ENCODE results near the gene RAB28. TPM values are rescaled to one million over a fixed set of nuclear protein-coding genes. Genes with fewer than 3 reads are reported as not detected.
"Not testable (repeated sequence)": the region's sequence is repeated elsewhere in the genome, so short reads cannot be mapped to it uniquely, and the experiment has no call there.

The RAB28 gene
- total RNA-seq, 1 experiment from 2014 or later, result 27.7 TPM

DNA sequence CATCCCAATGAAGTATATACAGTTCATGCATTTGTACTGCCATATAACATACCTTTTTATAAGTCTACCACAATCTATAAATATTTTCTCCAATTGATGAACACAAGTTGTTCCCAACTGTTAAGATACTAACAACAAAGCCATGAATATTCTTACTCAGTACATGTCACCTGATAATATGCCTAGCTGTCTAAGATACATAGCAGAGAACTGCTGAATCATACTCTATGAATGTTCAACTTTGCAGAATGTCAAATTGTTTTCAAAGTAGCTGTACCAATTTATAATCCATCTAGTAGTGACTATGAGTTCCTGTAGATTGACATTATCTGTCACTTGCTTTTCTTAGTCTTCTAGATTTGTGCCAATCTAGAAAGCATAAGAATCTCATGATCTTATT is 84.9 kb downstream of the RAB28 start:
- Histone ChIP-seq H3K4me3 (ENCODE audit: insufficient read depth, low read depth, low read length) (no peak overlapping the region), H3K27me3 (ENCODE audit: control insufficient read depth, insufficient read depth, low read length) (no peaks in the 10 kb centered on the region), H3K36me3 (replicated peaks; ENCODE audit: control insufficient read depth, insufficient read depth, low read length) (no peaks in the 10 kb centered on the region)
- no peak for DNase-seq

DNA sequence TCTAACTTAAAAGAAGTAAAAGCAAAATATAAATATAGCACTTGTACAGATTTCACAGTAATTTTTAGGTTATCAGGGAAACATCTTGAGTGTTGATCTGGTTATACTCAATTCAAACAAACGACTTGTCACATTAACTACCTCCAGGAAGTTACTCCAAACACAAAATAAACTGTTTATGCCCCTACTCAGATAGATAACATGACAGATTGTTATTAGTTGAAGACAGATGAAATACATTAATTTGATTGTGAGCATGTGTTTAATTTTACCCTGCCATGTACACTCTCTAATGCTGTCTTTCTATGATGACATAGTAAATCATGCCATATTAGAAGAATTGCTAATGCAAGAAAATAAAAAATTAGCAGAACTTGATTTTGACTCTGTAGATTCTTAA is 88.0 kb downstream of the RAB28 start:
- no peaks in the 10 kb centered on the region for H3K36me3 ChIP-seq (replicated peaks; ENCODE audit: control insufficient read depth, insufficient read depth, low read length)
- H3K27me3 ChIP-seq (ENCODE audit: control insufficient read depth, insufficient read depth, low read length), result no peaks in the 10 kb centered on the region
- DNase-seq, result no peak
- H3K4me3 ChIP-seq (ENCODE audit: insufficient read depth, low read depth, low read length), result no peak overlapping the region

DNA sequence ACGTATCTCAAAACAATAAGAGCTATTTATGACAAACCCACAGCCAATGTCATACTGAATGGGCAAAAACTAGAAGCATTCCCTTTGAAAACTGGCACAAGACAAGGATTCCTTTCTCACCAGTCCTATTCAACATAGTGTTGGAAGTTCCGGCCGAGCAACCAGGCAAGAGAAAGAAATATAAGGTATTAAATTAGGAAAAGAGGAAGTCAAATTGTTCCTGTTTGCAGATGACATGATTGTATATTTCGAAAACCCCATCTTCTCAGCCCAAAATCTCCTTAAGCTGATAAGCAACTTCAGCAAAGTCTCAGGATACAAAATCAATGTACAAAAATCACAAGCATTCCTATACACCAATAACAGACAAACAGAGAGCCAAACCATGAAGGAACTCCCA is 94.2 kb downstream of the RAB28 start:
- not testable (repeated sequence) for DNase-seq; H3K27me3 ChIP-seq (ENCODE audit: control insufficient read depth, insufficient read depth, low read length); H3K36me3 ChIP-seq (replicated peaks; ENCODE audit: control insufficient read depth, insufficient read depth, low read length); H3K4me3 ChIP-seq (ENCODE audit: insufficient read depth, low read depth, low read length)

DNA sequence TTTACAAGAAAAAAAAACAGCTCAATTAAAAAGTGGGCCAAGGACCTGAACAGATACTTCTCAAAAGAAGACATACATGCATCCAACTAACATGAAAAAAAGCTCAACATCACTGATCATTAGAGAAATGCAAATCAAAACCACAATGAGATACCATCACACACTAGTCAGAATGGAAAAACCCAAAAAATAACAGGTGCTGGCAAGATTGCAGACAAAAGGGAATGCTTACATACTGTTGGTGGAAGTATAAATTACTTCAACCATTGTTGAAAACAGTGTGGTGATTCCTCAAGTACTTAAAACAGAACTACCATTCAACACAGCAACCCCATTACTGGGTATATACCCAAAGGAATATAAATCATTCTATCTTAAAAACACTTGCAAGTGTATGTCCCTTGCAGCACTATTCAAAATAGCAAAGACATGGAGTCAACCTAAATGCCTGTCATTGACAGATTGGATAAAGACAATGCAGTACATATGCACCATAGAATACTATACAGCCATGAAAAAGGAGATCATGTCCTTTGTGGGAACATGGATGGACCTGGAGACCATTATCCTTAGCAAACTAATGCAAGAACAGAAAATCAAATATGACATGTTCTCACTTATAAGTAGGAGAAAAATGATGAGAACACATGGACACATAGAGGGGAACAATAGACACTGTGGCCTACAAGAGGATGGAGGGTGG is 97.6 kb downstream of the RAB28 start:
- H3K27me3 ChIP-seq (ENCODE audit: control insufficient read depth, insufficient read depth, low read length), result no peaks in the 10 kb centered on the region
- no peaks in the 10 kb centered on the region for H3K36me3 ChIP-seq (replicated peaks; ENCODE audit: control insufficient read depth, insufficient read depth, low read length)
- no peak for DNase-seq
- no peak overlapping the region for H3K4me3 ChIP-seq (ENCODE audit: insufficient read depth, low read depth, low read length)

DNA sequence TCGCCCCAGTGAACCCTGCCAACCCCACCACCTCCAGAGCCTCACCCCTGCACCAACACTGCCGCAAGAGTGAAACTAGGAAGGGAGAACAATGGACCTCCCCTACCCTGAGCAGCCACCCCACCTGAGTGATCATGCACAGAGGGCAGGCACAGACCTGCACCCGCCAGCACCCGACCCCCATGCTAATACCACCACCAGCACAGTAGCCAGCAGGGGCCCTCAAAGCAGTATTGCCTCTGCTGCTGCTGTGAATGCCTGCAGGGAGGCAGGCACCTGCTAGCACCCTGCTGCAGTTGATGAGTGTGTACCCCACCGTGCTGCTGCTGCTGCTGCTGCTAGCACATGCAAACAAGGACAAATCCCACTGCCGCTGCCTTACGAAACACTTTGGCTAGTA is 100.1 kb downstream of the RAB28 start:
- DNase-seq, result no peak
- no peak overlapping the region for H3K4me3 ChIP-seq (ENCODE audit: insufficient read depth, low read depth, low read length)
- no peaks in the 10 kb centered on the region for H3K36me3 ChIP-seq (replicated peaks; ENCODE audit: control insufficient read depth, insufficient read depth, low read length)
- H3K27me3 ChIP-seq (ENCODE audit: control insufficient read depth, insufficient read depth, low read length), result no peaks in the 10 kb centered on the region

DNA sequence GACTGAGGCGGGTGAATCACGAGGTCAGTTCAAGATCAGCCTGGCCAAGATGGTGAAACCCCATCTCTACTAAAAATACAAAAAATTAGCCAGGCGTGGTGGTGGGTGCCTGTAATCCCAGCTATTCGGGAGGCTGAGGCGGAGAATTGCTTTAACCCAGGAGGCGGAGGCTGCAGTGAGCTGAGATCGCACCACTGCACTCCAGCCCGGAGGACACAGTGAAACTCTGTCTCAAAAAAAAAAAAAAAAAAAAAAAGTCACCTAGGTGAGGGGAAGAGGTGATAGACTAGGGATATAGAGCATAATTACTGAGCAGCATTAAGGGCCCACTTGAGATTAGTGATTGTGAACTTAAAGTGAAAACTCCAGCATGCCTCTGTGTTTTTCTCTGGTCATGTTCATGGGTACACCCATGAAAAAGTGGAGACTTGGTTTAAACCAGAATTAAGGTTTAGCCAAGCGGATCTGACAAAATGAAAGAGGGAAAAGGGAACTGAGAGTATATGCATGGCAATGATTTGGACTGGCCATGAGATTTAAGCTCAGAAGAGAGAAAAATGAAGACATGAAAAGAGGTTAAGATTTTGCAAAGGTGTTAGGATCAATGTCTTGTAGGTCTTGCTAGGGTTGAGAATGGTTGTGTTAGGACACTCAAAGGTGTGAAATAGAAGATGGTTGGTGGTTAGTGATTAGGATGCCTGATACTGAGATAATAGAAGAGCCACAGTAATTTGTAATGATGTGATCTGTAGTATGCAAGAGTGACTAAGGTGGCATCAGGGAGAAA is 105.0 kb downstream of the RAB28 start:
- H3K27me3 ChIP-seq (ENCODE audit: control insufficient read depth, insufficient read depth, low read length), result no peaks in the 10 kb centered on the region
- DNase-seq, result no peak
- no peaks in the 10 kb centered on the region for H3K36me3 ChIP-seq (replicated peaks; ENCODE audit: control insufficient read depth, insufficient read depth, low read length)
- no peak overlapping the region for H3K4me3 ChIP-seq (ENCODE audit: insufficient read depth, low read depth, low read length)

DNA sequence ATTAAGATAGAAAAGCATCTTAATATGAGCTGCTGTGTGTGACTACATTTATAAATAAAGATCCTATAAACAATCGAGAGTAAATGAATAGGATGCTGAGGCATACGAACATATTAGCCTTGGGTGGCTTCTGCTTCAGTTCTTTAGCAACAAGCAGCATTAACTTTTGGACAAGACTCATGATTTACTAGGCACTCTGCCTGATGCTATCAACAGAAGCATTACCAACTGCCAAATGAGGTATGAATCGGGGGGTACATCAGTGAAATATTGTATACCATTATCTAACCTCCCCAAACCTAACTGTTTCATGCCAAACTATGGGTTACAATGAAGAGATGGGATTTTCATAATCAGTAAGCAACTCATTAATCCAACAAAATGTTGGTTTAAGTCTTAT is 113.1 kb downstream of the RAB28 start:
- DNase-seq, result no peak
- Histone ChIP-seq H3K4me3 (ENCODE audit: insufficient read depth, low read depth, low read length) (no peak overlapping the region), H3K36me3 (replicated peaks; ENCODE audit: control insufficient read depth, insufficient read depth, low read length) (no peaks in the 10 kb centered on the region), H3K27me3 (ENCODE audit: control insufficient read depth, insufficient read depth, low read length) (no peaks in the 10 kb centered on the region)

DNA sequence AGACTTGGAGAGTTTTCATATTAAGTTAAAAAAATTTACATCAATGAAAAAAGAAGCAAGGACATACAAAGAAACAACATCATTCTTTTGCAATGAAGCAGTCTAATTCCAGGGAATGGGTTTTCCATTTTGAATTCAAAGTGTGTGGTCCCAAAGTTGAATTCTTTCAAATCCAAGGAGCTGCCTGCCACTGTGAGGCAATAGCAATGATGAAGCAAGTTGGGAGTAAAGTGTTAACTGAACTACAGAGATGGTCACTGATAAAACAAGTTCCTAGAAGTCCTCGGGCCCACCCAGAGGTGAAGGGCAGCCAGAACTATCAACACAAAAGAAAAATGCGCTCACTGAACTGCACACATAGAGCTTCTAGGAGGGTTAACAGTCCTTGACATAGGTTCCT is 115.9 kb downstream of the RAB28 start:
- Histone ChIP-seq H3K27me3 (ENCODE audit: control insufficient read depth, insufficient read depth, low read length) (no peaks in the 10 kb centered on the region), H3K4me3 (ENCODE audit: insufficient read depth, low read depth, low read length) (no peak overlapping the region), H3K36me3 (replicated peaks; ENCODE audit: control insufficient read depth, insufficient read depth, low read length) (no peaks in the 10 kb centered on the region)
- no peak for DNase-seq

DNA sequence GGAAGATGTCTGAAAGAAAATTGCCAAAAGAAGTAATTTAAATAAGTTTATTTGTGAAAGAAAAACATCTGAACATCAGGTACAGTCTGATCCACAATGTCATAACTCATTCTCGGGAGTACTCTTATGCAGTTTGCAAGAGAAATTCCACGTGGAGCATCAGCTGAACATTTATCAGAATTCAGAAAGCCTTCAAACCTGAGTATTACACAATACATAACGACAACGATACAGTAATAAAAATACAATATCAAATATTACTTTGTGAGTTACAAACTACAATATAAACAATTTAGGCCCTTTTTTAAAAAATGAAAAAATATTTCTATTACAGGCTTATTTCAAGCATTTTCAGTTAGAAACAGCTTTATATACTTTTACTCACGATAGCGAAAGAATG is 116.4 kb downstream of the RAB28 start:
- no peak overlapping the region for H3K4me3 ChIP-seq (ENCODE audit: insufficient read depth, low read depth, low read length)
- no peaks in the 10 kb centered on the region for H3K36me3 ChIP-seq (replicated peaks; ENCODE audit: control insufficient read depth, insufficient read depth, low read length)
- no peaks in the 10 kb centered on the region for H3K27me3 ChIP-seq (ENCODE audit: control insufficient read depth, insufficient read depth, low read length)
- DNase-seq, result no peak

DNA sequence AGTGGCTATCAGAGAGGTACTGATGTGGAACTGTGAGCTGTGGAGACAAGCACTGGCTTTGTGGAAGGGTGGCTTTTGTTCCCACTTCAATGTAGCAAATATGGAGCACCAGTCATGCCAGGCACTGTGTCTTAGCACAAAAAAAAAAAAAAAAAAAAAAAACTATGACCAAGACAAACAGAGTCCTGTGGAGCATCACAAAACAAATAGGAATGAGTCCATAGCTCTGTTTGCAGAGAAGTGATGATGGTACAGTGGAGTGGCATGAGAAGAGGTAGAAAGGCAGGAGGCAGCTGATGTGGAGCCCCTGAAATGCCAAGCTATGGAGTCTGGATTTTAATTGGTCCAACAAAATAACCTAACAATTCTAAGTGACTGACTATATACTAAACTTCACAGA is 116.9 kb downstream of the RAB28 start:
- DNase-seq, result no peak
- no peak overlapping the region for H3K4me3 ChIP-seq (ENCODE audit: insufficient read depth, low read depth, low read length)
- no peaks in the 10 kb centered on the region for H3K27me3 ChIP-seq (ENCODE audit: control insufficient read depth, insufficient read depth, low read length)
- H3K36me3 ChIP-seq (replicated peaks; ENCODE audit: control insufficient read depth, insufficient read depth, low read length), result no peaks in the 10 kb centered on the region

DNA sequence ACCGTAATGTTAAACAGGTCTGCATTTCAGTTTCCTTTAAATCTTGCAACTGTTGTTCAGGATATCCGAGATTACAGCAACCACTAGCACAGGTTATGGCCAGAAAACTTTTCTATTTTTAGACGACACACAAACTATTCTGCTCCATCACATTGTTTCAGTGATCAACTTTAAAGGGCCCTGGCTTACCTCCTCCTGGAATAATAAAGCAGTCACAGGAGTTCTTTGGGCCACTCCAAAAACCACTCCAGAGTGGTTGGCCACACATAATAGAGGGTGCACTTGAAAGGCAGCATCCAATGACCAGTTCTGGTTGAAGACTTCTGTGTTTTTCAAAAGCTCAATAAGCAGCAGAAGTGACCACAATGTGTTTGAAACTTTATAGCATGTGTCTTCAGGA is 118.9 kb downstream of the RAB28 start:
- no peaks in the 10 kb centered on the region for H3K36me3 ChIP-seq (replicated peaks; ENCODE audit: control insufficient read depth, insufficient read depth, low read length)
- no peaks in the 10 kb centered on the region for H3K27me3 ChIP-seq (ENCODE audit: control insufficient read depth, insufficient read depth, low read length)
- DNase-seq, result no peak
- no peak overlapping the region for H3K4me3 ChIP-seq (ENCODE audit: insufficient read depth, low read depth, low read length)

DNA sequence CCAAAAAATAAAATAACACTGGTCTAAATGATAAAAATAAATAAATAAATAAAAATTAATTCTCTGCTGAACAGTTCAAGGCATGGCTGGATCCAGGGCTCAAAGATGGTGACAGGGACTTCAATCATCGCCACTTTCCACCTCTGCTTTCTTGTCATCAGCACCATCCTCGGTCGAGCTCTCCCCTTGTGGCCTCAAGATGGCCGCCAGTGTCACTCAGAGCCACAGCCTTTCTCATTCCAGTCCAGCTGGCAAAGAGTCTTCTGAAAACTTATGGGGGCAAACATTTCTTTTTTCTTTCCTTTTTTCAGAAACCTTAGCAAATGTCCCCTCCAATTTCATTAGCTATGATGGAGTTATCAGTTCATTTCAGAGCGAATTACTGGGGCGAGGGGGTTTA is 119.5 kb downstream of the RAB28 start:
- H3K36me3 ChIP-seq (replicated peaks; ENCODE audit: control insufficient read depth, insufficient read depth, low read length), result no peaks in the 10 kb centered on the region
- H3K27me3 ChIP-seq (ENCODE audit: control insufficient read depth, insufficient read depth, low read length), result no peaks in the 10 kb centered on the region
- DNase-seq, result no peak
- no peak overlapping the region for H3K4me3 ChIP-seq (ENCODE audit: insufficient read depth, low read depth, low read length)

DNA sequence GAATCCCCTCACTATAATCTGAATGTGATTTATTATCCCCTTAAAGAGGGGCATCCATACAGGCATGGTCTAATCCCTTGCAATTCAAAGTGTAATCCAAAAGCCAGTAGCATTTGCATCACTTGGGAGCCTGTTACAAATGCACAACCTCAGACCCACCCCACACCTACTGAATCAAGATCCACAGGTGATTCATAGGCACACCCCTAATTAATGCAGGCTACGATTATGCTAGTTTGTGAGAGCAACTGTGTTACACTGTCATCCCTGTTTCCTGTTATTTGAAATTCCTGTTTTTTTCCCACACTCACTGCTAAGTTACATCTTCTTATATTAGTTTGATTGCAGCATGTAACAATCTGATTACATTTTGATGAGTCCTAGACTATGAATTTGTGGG is 120.0 kb downstream of the RAB28 start:
- no peaks in the 10 kb centered on the region for H3K27me3 ChIP-seq (ENCODE audit: control insufficient read depth, insufficient read depth, low read length)
- H3K36me3 ChIP-seq (replicated peaks; ENCODE audit: control insufficient read depth, insufficient read depth, low read length), result no peaks in the 10 kb centered on the region
- no peak overlapping the region for H3K4me3 ChIP-seq (ENCODE audit: insufficient read depth, low read depth, low read length)
- DNase-seq, result no peak

DNA sequence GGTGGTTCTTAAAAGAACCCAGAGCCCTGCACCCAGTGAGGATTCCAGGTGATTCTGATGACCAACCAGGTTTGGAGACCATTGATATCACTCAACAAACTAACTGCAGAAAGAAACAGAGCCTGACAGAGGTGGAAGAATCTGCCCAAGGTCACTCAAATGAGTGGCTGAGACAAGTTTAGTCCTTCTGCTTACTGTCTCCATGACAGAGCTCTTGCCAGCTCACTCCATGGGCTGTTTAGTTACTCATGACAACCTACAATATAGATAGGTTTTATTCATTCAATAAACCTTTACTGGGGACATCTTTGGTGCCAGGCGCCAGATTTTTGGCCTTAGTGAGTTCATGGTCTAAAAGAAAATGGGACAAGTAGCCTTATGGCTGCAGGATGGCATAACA is 124.3 kb downstream of the RAB28 start:
- H3K27me3 ChIP-seq (ENCODE audit: control insufficient read depth, insufficient read depth, low read length), result no peaks in the 10 kb centered on the region
- no peak for DNase-seq
- no peaks in the 10 kb centered on the region; the same call in 1 of the 2 replicates for H3K36me3 ChIP-seq (replicated peaks; ENCODE audit: control insufficient read depth, insufficient read depth, low read length)
- H3K4me3 ChIP-seq (ENCODE audit: insufficient read depth, low read depth, low read length), result no peak overlapping the region

DNA sequence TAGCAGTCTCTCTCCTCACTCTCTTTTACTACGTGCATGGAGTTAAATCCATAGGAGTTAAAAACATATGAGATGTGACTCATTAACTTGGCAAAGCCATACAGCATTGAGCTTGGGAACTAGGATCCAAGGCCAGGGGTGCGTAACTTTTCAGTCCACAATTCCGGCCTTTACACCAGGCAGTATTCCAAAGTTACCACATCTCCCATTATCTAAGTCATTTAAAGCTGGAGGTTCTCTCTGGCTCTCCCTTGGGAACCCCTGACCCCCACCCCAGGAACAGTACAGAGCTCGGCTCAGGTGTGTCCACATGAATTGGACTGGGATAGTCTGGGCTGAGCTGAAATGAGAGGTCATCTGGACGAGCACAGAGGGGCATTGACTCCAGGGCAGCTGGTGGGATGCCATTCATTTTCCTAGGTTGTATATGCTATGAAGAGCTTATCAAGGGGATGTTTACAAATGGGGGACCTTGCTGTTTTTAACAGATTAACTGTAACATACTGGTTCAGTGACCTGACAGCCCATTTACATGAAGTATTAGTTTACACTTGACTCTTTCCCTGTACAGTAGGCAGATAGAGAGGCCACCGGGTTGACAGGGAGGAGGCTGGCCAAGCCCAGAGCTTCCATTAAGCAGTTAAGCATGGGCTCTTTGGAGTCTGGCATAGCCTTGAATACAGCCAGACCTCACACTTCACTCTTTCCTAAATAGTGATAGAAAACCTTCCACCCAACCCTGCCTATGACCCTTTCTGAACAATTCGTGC is 128.8 kb downstream of the RAB28 start:
- no peak for DNase-seq
- Histone ChIP-seq H3K4me3 (ENCODE audit: insufficient read depth, low read depth, low read length) (no peak overlapping the region), H3K27me3 (ENCODE audit: control insufficient read depth, insufficient read depth, low read length) (no peaks in the 10 kb centered on the region), H3K36me3 (replicated peaks; ENCODE audit: control insufficient read depth, insufficient read depth, low read length) (no peaks in the 10 kb centered on the region; the same call in 1 of the 2 replicates)
